ENCODE measurements around the gene MACIR.

Gene MACIR

DNA sequence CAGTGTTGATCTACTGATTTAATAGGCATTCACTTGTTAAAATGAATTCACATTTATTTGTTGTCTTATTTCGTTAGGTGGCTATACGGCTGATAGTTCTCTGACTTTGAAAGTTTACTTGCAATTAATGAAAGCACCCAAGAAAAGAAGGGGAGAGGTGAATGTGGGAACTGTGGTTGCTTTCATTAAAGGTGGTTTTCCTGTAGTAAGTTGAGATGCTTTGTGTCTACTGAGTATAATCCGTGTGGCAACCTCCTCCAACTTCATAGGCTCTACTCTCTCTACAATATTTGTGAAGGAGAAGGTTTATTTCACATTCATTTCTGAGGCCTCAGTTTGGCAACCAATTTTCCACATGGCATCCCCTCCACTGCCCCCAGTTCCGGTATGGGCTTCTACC, 12.8 kb upstream of the MACIR start:
- no peak for DNase-seq (ENCODE audit: low read depth)
- TF ChIP-seq, protein P1, sequence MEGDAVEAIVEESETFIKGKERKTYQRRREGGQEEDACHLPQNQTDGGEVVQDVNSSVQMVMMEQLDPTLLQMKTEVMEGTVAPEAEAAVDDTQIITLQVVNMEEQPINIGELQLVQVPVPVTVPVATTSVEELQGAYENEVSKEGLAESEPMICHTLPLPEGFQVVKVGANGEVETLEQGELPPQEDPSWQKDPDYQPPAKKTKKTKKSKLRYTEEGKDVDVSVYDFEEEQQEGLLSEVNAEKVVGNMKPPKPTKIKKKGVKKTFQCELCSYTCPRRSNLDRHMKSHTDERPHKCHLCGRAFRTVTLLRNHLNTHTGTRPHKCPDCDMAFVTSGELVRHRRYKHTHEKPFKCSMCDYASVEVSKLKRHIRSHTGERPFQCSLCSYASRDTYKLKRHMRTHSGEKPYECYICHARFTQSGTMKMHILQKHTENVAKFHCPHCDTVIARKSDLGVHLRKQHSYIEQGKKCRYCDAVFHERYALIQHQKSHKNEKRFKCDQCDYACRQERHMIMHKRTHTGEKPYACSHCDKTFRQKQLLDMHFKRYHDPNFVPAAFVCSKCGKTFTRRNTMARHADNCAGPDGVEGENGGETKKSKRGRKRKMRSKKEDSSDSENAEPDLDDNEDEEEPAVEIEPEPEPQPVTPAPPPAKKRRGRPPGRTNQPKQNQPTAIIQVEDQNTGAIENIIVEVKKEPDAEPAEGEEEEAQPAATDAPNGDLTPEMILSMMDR (conservative IDR thresholded peaks at IDR 0.05; ENCODE audit: low read depth, low read length) = no peak
- H3K4me3 ChIP-seq (ENCODE audit: low read depth, low read length) = no peak overlapping the region

DNA sequence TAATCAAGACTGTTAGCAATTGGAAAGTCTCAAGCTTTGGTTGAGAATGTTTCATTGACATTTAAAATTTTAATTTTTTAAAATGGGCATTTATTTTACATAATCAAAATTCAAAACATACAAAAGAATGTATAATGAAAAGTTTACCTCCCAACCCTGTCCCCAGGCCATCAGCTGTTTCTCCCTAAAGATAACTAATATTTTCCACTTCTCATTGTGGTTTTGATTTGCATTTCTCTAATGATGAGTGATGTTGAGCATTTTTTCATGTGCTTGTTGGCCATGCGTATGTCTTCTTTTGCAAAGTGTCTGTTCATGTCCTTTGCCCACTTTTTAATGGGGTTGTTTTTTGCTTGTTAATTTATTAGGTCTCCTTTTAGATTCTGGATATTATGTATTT, 11.4 kb upstream of the MACIR start:
- no peak overlapping the region for H3K4me3 ChIP-seq (ENCODE audit: low read depth, low read length)
- DNase-seq (ENCODE audit: low read depth) = no peak
- TF ChIP-seq, protein P1 (conservative IDR thresholded peaks at IDR 0.05; ENCODE audit: low read depth, low read length) = no peak

DNA sequence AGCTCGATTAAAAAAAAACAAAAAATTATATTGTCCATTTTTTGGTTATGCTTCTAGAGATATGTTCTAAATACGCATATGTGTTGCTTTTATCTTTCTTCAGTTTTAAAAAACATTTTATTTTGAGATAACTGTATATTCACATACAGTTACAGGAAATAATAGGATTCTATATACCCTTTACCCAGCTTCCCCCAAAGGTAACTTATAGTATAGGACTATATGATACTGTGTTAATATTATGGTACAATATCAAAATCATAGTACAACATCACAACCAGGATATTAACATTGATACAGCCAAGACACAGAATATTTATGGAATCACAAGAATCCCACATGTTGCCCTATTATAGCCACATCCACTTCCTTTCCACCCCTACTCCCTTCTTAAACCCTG, 9.5 kb upstream of the MACIR start:
- TF ChIP-seq, protein P1 (conservative IDR thresholded peaks at IDR 0.05; ENCODE audit: low read depth, low read length) = no peak
- H3K4me3 ChIP-seq (ENCODE audit: low read depth, low read length) = no peak overlapping the region
- no peak for DNase-seq (ENCODE audit: low read depth)

DNA sequence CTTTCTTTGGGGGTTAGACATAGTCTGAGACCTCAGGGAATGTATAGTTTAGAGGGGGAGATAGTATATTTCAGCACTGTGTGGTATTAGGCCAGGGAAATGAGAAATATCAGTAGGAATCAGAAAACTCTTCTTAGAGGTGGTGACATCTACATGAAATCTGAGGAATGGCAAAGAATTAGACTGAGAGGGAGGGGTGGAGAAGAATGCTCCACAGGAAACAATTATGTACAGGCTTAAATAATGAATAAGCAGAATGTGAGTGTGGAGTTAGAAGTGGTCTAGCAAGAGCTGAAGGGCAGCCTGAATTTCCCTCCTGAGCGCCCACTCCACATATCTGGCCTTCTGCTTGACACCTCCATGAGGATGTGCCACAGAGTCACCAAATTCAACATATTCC, 3.6 kb upstream of the MACIR start:
- H3K4me3 ChIP-seq (ENCODE audit: low read depth, low read length) = no peak overlapping the region
- TF ChIP-seq, protein P1 (conservative IDR thresholded peaks at IDR 0.05; ENCODE audit: low read depth, low read length) = no peak
- peak; percentile 42 for DNase-seq (ENCODE audit: low read depth)

DNA sequence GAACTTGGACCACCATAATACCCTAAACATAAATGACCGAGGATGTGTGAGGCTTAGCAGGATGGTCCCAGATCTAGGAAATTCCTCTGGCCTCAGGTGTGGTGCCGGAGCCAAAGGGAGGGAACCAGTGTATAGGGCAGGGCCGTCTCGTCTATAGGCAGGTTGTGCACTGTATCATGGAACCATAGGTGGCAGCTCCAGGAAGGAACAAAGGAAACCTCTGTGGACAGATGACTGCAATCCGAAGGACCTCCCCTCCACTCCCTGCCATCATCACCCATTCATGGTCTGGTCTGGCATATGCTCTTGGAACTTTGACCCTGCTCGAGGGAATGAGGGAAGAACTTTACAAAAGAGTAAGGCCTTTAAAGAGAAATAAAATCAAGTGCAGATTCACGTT, 2.9 kb upstream of the MACIR start:
- DNase-seq (ENCODE audit: low read depth) = no peak
- no peak overlapping the region for H3K4me3 ChIP-seq (ENCODE audit: low read depth, low read length)
- TF ChIP-seq, protein P1 (conservative IDR thresholded peaks at IDR 0.05; ENCODE audit: low read depth, low read length) = no peak

DNA sequence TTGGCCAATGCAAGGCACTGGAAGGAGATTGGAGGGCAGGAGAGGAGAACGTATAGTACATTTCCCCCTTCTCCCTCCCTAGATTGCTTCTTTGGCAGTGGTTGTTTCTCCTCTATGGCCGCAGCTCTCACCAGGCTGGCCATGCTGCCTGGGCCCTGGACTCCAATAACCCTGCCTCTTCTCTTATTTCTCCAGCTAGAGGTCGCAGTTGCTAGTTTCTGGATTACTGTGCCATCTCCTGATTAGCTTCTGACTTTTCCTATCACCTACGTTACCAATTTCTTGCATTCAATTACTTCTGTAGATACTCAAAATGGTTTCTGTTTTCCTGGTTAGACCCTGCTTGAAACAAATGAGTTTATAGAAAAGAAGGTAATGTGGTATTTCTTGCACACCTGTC, 2.4 kb upstream of the MACIR start:
- TF ChIP-seq, protein P1 (conservative IDR thresholded peaks at IDR 0.05; ENCODE audit: low read depth, low read length) = peak; percentile 49
- no peak overlapping the region for H3K4me3 ChIP-seq (ENCODE audit: low read depth, low read length)
- DNase-seq (ENCODE audit: low read depth) = no peak

DNA sequence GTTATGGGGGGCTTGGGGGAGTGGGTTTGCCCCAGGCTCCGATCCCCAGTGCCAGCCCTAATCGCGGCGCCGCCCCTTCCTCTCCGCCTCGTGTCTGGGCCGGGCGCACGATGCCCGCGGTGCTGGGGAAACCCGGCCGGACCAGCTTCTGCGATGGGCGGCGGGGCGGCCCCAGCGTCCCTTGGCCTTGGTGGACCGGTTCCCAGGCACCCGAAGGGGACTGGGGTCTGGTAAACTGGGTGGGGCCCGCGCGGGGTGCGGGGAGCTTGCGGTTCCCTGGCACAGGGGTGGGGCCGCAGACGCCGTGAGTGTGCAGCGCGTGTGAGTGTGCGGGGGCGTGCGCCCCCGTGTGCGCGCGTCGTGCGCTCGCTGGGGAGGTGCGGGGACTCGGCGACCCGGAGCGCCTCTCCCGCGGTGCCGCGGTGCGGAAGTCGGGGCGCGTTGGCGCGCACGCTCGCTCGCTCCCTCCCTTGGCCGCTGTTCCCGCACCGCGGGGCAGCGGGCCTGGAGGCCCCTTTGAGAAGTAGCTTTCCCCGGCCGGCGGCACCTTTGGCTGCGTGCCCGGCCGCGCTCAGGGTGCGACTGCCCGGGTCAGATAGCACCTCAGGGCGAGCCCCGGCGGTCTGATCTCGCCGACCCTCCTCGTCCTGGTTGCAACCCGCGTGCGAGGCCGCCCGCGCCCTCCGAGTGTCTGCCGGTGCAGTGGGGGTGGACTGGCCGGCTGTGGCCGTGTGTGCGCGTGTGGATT, 568 bp downstream of the MACIR start:
- H3K4me3 ChIP-seq (ENCODE audit: low read depth, low read length) = peak overlapping the region; percentile 93
- TF ChIP-seq, protein P1 (conservative IDR thresholded peaks at IDR 0.05; ENCODE audit: low read depth, low read length) = no peak
- DNase-seq (ENCODE audit: low read depth) = peak; percentile 32
